ENCODE data around the gene PHF21A.

GRCh38 chr11:46003572-46003971, 117.7 kb downstream of the PHF21A start:
- TF ChIP-seq, protein P1, sequence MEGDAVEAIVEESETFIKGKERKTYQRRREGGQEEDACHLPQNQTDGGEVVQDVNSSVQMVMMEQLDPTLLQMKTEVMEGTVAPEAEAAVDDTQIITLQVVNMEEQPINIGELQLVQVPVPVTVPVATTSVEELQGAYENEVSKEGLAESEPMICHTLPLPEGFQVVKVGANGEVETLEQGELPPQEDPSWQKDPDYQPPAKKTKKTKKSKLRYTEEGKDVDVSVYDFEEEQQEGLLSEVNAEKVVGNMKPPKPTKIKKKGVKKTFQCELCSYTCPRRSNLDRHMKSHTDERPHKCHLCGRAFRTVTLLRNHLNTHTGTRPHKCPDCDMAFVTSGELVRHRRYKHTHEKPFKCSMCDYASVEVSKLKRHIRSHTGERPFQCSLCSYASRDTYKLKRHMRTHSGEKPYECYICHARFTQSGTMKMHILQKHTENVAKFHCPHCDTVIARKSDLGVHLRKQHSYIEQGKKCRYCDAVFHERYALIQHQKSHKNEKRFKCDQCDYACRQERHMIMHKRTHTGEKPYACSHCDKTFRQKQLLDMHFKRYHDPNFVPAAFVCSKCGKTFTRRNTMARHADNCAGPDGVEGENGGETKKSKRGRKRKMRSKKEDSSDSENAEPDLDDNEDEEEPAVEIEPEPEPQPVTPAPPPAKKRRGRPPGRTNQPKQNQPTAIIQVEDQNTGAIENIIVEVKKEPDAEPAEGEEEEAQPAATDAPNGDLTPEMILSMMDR (conservative IDR thresholded peaks at IDR 0.05), result no peak
- no peak for TF ChIP-seq ZFX (IDR thresholded peaks at IDR 0.05)
